Stimulated activated naive CD8-positive, alpha-beta T cell treated with anti-CD3 and anti-CD28 coated beads, Interleukin-15, amount 100 ng/mL, for 72 hours (primary cell): ENCODE results near the gene LAPTM4A.
A peak's percentile ranks its signal among the peaks of the same experiment; 100 is the strongest.

Experiments used
- ATAC-seq: fragments of 150-1000 bp; cut with Tn5 transposase; 2 replicates; pipeline ENCODE4 v1.10.0; 2021; ENCODE audit warnings: mild to moderate bottlenecking, moderate library complexity
- DNase-seq, 2 donors: peaks; one replicate each; pipeline ENCODE4 v3.0.0; 2021 to 2022
- H3K27ac Mint-ChIP-seq, 2 donors: one replicate each; pipeline ENCODE4 v1.8.0; 2022; ENCODE audit warnings: mild to moderate bottlenecking in 2 of 2, mixed read lengths in 2 of 2, moderate library complexity in 2 of 2
- H3K27me3 Mint-ChIP-seq: one replicate; pipeline ENCODE4 v1.8.0; 2022; ENCODE audit warnings: mixed read lengths
- H3K4me1 Mint-ChIP-seq: one replicate; pipeline ENCODE4 v1.8.0; 2022; ENCODE audit warnings: mild to moderate bottlenecking, mixed read lengths
- H3K4me3 Mint-ChIP-seq, 2 donors: one replicate each; pipeline ENCODE4 v1.8.0; 2022; ENCODE audit warnings: mild to moderate bottlenecking in 2 of 2, mixed read lengths in 2 of 2, moderate library complexity in 1 of 2
- H3K9me3 Mint-ChIP-seq, 2 donors: one replicate each; pipeline ENCODE4 v1.8.0; 2022; ENCODE audit warnings: mixed read lengths in 2 of 2

LAPTM4A gene

DNA sequence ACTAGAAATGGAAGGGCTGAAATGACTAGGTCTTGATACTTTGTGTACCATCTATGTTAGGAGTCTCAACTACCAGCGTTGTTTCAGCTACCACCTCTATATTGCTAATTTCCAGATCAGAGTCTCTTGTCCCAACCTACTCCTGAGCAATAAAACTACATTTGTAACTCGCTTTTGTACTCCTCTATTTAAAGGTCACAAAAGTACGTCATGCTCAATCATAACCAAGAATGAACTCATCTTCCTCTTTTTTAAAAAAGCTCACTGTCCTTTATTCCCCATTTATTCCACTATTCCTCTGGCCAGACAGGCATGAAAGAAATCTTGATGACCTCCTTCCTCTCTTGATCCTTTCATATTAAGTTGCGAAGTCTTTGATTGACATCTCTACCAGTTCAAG, 27.7 kb downstream of the LAPTM4A start:
- H3K27me3 Mint-ChIP-seq: no peaks in the 10 kb centered on the region
- H3K27ac Mint-ChIP-seq: no peak overlapping the region
- DNase-seq: no peak
- ATAC-seq: no peak
- no peaks in the 10 kb centered on the region for H3K4me1 Mint-ChIP-seq
- H3K9me3 Mint-ChIP-seq: peaks cover 26 to 36% of the 10 kb centered on the region in 2 donors
- no peak overlapping the region for H3K4me3 Mint-ChIP-seq

- ATAC-seq: no peak
- no peaks in the 10 kb centered on the region for H3K27me3 Mint-ChIP-seq
- H3K9me3 Mint-ChIP-seq: peaks cover 26 to 36% of the 10 kb centered on the region in 2 donors
- H3K4me1 Mint-ChIP-seq: no peaks in the 10 kb centered on the region
- H3K4me3 Mint-ChIP-seq: no peak overlapping the region
- H3K27ac Mint-ChIP-seq: no peak overlapping the region
- DNase-seq: no peak
Measured at GRCh38 chr2:20021405-20022009, 29.9 kb downstream of the LAPTM4A start.

- H3K4me3 Mint-ChIP-seq: no peak overlapping the region
- no peak overlapping the region for H3K27ac Mint-ChIP-seq
- ATAC-seq (no peak), DNase-seq (no peak)
- H3K27me3 Mint-ChIP-seq: peaks cover 2% of the 10 kb centered on the region
- H3K9me3 Mint-ChIP-seq: peaks cover 27 to 36% of the 10 kb centered on the region in 2 donors
- H3K4me1 Mint-ChIP-seq: no peaks in the 10 kb centered on the region
Measured at GRCh38 chr2:20019747-20020146, 31.7 kb downstream of the LAPTM4A start.

DNA sequence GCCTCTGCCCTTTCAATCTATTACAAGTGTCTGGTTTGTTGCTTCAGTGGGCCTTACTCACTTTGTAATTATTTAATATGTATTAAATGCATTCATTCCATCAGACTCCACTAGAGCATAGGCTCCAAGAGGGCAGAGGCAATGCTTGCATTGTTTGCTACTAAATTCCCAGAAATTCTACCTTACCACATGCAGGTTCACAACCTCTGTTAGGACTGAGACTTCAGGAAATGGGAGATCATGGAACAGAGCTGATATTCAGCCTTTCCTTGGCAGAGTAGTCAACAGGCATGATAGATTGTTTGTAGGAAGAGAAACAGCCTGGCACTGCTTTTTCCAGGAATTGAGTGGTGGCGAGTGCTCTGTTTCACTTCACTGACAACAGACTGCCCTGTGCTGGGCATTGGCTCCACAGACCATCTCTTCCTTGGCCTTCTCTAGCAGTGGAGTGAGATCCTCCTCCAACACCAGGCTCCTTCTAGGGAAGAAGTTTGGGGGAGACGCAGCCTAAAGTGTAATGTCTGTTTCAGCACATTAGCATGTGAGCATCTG, 32.8 kb downstream of the LAPTM4A start:
- Mint-ChIP-seq H3K27me3 (peaks cover 12% of the 10 kb centered on the region), H3K9me3 (peaks cover 30 to 36% of the 10 kb centered on the region in 2 donors), H3K4me3 (no peak overlapping the region), H3K4me1 (no peaks in the 10 kb centered on the region), H3K27ac (no peak overlapping the region)
- ATAC-seq: no peak
- DNase-seq: no peak

- peaks cover 31% of the 10 kb centered on the region for H3K27me3 Mint-ChIP-seq
- ATAC-seq (no peak), DNase-seq (no peak)
- H3K4me3 Mint-ChIP-seq: no peak overlapping the region
- H3K9me3 Mint-ChIP-seq: peaks cover 14 to 19% of the 10 kb centered on the region in 2 donors
- no peak overlapping the region for H3K27ac Mint-ChIP-seq
- H3K4me1 Mint-ChIP-seq: peaks cover 8% of the 10 kb centered on the region
Measured at GRCh38 chr2:20016346-20016745, 35.1 kb downstream of the LAPTM4A start.

DNA sequence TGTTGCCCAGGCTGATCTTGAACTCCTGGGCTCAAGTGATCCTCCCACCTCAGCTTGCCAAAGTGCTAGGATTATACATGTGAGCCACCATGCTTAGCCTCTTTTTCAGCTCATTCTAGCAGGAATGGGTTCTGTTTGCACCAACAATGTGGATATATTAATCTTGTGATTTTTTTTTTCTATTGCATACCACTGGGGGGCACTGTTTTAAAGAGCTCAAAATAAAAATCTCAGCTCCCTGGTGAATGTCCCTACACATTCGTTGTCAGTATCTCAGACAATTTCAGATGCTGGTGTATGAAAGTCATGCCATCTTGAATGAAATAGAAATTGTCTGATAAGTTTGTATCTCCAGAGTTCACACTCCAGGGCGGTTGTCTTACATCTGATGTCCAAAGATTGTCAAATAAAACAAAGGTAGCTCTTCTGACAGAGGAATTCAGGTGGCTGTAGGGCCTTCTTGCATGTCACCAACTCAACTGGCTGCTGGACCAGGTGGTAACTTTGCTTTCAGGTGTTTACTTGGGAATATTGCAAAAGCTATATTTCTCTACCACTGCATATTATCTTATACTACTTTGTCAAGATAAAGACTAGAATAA, 35.8 kb downstream of the LAPTM4A start:
- H3K27me3 Mint-ChIP-seq: peaks cover 38% of the 10 kb centered on the region
- no peak for DNase-seq
- no peak for ATAC-seq
- no peak overlapping the region for H3K4me3 Mint-ChIP-seq
- peaks cover 8% of the 10 kb centered on the region for H3K4me1 Mint-ChIP-seq
- H3K9me3 Mint-ChIP-seq: peaks cover 11 to 12% of the 10 kb centered on the region in 2 donors
- H3K27ac Mint-ChIP-seq: no peak overlapping the region

DNA sequence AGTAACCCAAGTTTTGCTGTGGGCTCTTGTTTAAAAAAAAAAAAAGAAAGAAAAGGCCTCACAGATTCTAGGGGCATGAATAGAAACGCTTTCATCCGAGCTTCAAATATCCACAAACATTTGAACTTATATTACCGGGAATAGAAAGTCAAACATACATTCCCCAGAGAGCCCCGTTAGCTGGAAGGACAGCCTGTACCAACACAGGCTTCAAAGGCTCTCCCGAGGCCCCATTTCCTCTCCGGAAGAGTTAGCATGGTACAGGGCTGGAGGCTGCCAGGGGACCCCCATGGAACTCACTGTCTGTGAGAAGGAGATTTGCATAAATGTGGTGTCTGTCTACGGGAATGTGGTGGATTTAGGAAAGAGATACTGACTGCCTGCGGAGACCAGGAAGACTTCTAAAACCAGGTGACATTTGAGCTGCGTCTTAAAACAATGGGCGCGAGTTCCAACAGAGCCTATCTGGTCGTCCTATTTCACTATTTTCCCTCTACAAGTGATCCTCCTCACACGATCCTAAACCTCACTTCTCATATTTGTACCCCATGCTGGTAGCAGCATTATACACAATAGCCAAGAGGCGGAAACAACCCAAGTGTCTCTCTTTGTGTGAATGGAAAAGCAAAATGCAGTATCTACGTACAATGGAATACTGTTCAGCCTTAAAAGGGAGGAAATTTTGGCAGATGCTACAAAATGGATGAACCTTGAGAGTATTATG, 38.1 kb downstream of the LAPTM4A start:
- Mint-ChIP-seq H3K4me1 (peaks cover 8% of the 10 kb centered on the region), H3K27me3 (peaks cover 61% of the 10 kb centered on the region), H3K9me3 (peaks cover 0 to 4% of the 10 kb centered on the region in 2 donors), H3K27ac (no peak overlapping the region), H3K4me3 (peak overlapping the region; percentile 73 to 82)
- no peak for ATAC-seq
- DNase-seq: no peak

GRCh38 chr2:20012282-20013125, 38.9 kb downstream of the LAPTM4A start, which contains the start of gene MATN3:
TSS of gene MATN3 (minus strand) at chr2:20012668. CDS start at chr2:20012631, 37 bp downstream.
- Mint-ChIP-seq H3K9me3 (peaks cover 0 to 4% of the 10 kb centered on the region in 2 donors), H3K27ac (peak within 1 kb of the TSS in 1 of 2 donors; percentile 34), H3K4me3 (peak within 1 kb of the TSS; percentile 73 to 82), H3K27me3 (peaks cover 68% of the 10 kb centered on the region), H3K4me1 (peaks cover 8% of the 10 kb centered on the region)
- DNase-seq (peak in 1 of 2 donors; percentile 16), ATAC-seq (peak; percentile 74)

GRCh38 chr2:20012032-20012281, 39.5 kb downstream of the LAPTM4A start:
- Mint-ChIP-seq H3K4me3 (peak overlapping the region; percentile 72), H3K9me3 (peaks cover 0 to 4% of the 10 kb centered on the region in 2 donors), H3K4me1 (peaks cover 8% of the 10 kb centered on the region), H3K27me3 (peaks cover 71% of the 10 kb centered on the region), H3K27ac (peak overlapping the region in 1 of 2 donors; percentile 34)
- ATAC-seq: no peak
- DNase-seq: no peak

GRCh38 chr2:20011276-20012031, 40.0 kb downstream of the LAPTM4A start:
- H3K4me3 Mint-ChIP-seq: peak overlapping the region; percentile 72
- H3K4me1 Mint-ChIP-seq: peaks cover 8% of the 10 kb centered on the region
- H3K27ac Mint-ChIP-seq: peak overlapping the region in 1 of 2 donors; percentile 34
- ATAC-seq (no peak), DNase-seq (no peak)
- H3K9me3 Mint-ChIP-seq: peaks cover 0 to 4% of the 10 kb centered on the region in 2 donors
- H3K27me3 Mint-ChIP-seq: peaks cover 76% of the 10 kb centered on the region

GRCh38 chr2:20008703-20009102, 42.7 kb downstream of the LAPTM4A start:
- Mint-ChIP-seq H3K9me3 (no peaks in the 10 kb centered on the region), H3K4me1 (peaks cover 8% of the 10 kb centered on the region), H3K27me3 (peaks cover 65% of the 10 kb centered on the region), H3K4me3 (no peak overlapping the region), H3K27ac (no peak overlapping the region)
- DNase-seq (no peak), ATAC-seq (no peak)

GRCh38 chr2:20005891-20006470, 45.4 kb downstream of the LAPTM4A start:
- Mint-ChIP-seq H3K9me3 (no peaks in the 10 kb centered on the region), H3K4me3 (no peak overlapping the region), H3K27me3 (peaks cover 52% of the 10 kb centered on the region), H3K4me1 (no peaks in the 10 kb centered on the region), H3K27ac (no peak overlapping the region)
- DNase-seq (no peak), ATAC-seq (no peak)

DNA sequence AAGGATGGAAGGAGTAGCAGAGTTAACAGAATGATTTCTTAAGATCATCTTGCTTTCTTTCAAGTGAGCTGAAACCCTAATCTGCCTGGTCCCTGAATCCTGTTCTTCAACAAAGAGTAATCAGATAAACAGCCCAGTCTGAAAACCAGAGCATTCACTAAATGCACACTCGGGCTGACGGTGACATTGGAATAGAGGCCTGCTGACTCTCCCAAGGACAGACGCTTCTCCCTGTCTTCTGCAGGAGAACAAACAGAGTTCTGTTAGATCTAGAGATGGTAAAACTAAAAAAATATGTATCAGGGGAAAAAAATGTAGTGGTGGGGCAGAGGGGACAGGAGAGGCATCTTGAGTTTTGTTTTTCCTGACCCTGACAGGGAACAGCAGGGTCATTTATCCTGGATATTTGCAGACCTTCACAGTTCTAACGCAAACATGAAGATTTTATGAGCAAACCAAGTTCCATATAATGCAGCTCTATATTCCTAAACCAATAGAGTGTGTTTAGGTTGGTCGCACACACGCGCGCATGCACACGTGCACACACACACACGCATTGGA, 46.3 kb downstream of the LAPTM4A start:
- no peaks in the 10 kb centered on the region for H3K4me1 Mint-ChIP-seq
- H3K27ac Mint-ChIP-seq: no peak overlapping the region
- no peak overlapping the region for H3K4me3 Mint-ChIP-seq
- no peak for ATAC-seq
- DNase-seq: no peak
- H3K9me3 Mint-ChIP-seq: no peaks in the 10 kb centered on the region
- H3K27me3 Mint-ChIP-seq: peaks cover 47% of the 10 kb centered on the region

GRCh38 chr2:20001361-20001863, 50.0 kb downstream of the LAPTM4A start:
- H3K27me3 Mint-ChIP-seq: peaks cover 20% of the 10 kb centered on the region
- H3K4me1 Mint-ChIP-seq: no peaks in the 10 kb centered on the region

More at GRCh38 chr2:20001361-20001863, 50.0 kb downstream of the LAPTM4A start:
- H3K4me3 Mint-ChIP-seq: no peak overlapping the region
- no peaks in the 10 kb centered on the region for H3K9me3 Mint-ChIP-seq
- DNase-seq (no peak), ATAC-seq (no peak)
- H3K27ac Mint-ChIP-seq: no peak overlapping the region
